Measurements from ENCODE around the gene MICAL1.
A peak's percentile ranks its signal among the peaks of the same experiment; 100 is the strongest.

- peak; percentile 7 for TF ChIP-seq MXI1 (conservative IDR thresholded peaks at IDR 0.05; ENCODE audit: poor library complexity, severe bottlenecking)
- no peak for TF ChIP-seq RAD21 (conservative IDR thresholded peaks at IDR 0.05)
- TF ChIP-seq POLR2AphosphoS5 (IDR thresholded peaks at IDR 0.05), result no peak
- TF ChIP-seq CTCF (IDR thresholded peaks at IDR 0.05; ENCODE audit: poor library complexity, severe bottlenecking), result no peak
- TF ChIP-seq EP300 (conservative IDR thresholded peaks at IDR 0.05; ENCODE audit: poor library complexity, severe bottlenecking), result no peak
- TF ChIP-seq TAF1 (IDR thresholded peaks at IDR 0.05; ENCODE audit: low read depth), result peak; percentile 47
- no peak for TF ChIP-seq EZH2 (IDR thresholded peaks at IDR 0.05; ENCODE audit: borderline replicate concordance, insufficient read depth, low read length, poor library complexity, severe bottlenecking)
- no peak for TF ChIP-seq SMC3 (conservative IDR thresholded peaks at IDR 0.05; ENCODE audit: poor library complexity)
- TF ChIP-seq REST (IDR thresholded peaks at IDR 0.05; ENCODE audit: borderline replicate concordance), result peak; percentile 19
Observed at GRCh38 chr6:109454496-109455436, 806 bp downstream of the MICAL1 start.

Measured in neural cell (in vitro differentiated cells).